DOHH2 (cell line): ENCODE data around the gene CLIP2.
"Not testable (repeated sequence)": the region's sequence is repeated elsewhere in the genome, so short reads cannot be mapped to it uniquely, and the experiment has no call there.

ENCODE experiments used
- H3F3A ChIP-seq: fragments of 200-600 bp; sonication (generic), shearing (Covaris generic); 2 replicates; pipeline ENCODE4 v1.6.0; 2016; ENCODE audit warnings: antibody characterized with exemption, mild to moderate bottlenecking; ENCODE audit not compliant: control insufficient read depth, insufficient read depth
- H3K27ac ChIP-seq: fragments of 200-600 bp; sonication (generic); 2 replicates; pipeline ENCODE4 v1.5.1; 2014; ENCODE audit warnings: low read depth, mild to moderate bottlenecking, low read length, moderate library complexity
- H3K27me3 ChIP-seq: fragments of 200-600 bp; sonication (generic); 2 replicates; pipeline ENCODE4 v1.6.1; 2014; ENCODE audit warnings: mild to moderate bottlenecking, low read length, mixed read lengths; ENCODE audit not compliant: control insufficient read depth
- H3K36me3 ChIP-seq: fragments of 200-600 bp; sonication (generic); 2 replicates; pipeline ENCODE4 v1.6.1; 2014; ENCODE audit warnings: mild to moderate bottlenecking, low read length, moderate library complexity, mixed read lengths; ENCODE audit not compliant: control insufficient read depth
- H3K4me1 ChIP-seq: fragments of 200-600 bp; sonication (generic); 2 replicates; pipeline ENCODE4 v1.6.1; 2014; ENCODE audit warnings: mild to moderate bottlenecking, low read length, mixed read lengths; ENCODE audit not compliant: control insufficient read depth
- H3K4me2 ChIP-seq: fragments of 200-600 bp; sonication (generic); 2 replicates; pipeline ENCODE4 v1.6.0; 2014; ENCODE audit warnings: mild to moderate bottlenecking, low read length, moderate library complexity
- H3K4me3 ChIP-seq: fragments of 200-600 bp; sonication (generic); 2 replicates; pipeline ENCODE4 v1.5.1; 2014; ENCODE audit warnings: mild to moderate bottlenecking, low read length, mixed read lengths
- H3K79me2 ChIP-seq: fragments of 200-600 bp; sonication (generic); 2 replicates; pipeline ENCODE4 v1.6.1; 2014; ENCODE audit warnings: mild to moderate bottlenecking, low read length, mixed read lengths; ENCODE audit not compliant: control insufficient read depth
- H3K9me2 ChIP-seq: fragments of 200-600 bp; sonication (generic); replicated peaks from 2 replicates; pipeline ENCODE4 v1.6.1; 2014; ENCODE audit warnings: mild to moderate bottlenecking, low read length, mixed read lengths; ENCODE audit not compliant: control insufficient read depth
- H3K9me3 ChIP-seq: fragments of 200-600 bp; sonication (generic); 2 replicates; pipeline ENCODE4 v1.6.1; 2014; ENCODE audit warnings: antibody characterized with exemption, low read length, mixed read lengths; ENCODE audit not compliant: control insufficient read depth, insufficient read depth
- H4K20me1 ChIP-seq: fragments of 200-600 bp; sonication (generic); 2 replicates; pipeline ENCODE4 v1.6.0; 2014; ENCODE audit warnings: low read depth, mild to moderate bottlenecking, antibody characterized with exemption, low read length, moderate library complexity; ENCODE audit not compliant: control insufficient read depth, insufficient read depth
- CTCF ChIP-seq: fragments of 200-600 bp; sonication (generic); IDR thresholded peaks from one replicate; pipeline ENCODE4 v1.5.1; 2014; ENCODE audit warnings: antibody characterized with exemption, mild to moderate bottlenecking, low read depth, low read length; ENCODE audit not compliant: poor library complexity, severe bottlenecking
- EZH2phosphoT487 ChIP-seq: fragments of 200-600 bp; sonication (generic); IDR thresholded peaks from 2 replicates; pipeline ENCODE4 v1.6.1; 2017; ENCODE audit warnings: borderline replicate concordance, mild to moderate bottlenecking, antibody characterized with exemption, low read length, moderate library complexity, mixed read lengths

CLIP2 gene

GRCh38 chr7:74409571-74409970 lies 120.4 kb downstream of the CLIP2 start:
- no peaks in the 10 kb centered on the region for H3K9me2 ChIP-seq
- no peaks in the 10 kb centered on the region for H4K20me1 ChIP-seq
- no peaks in the 10 kb centered on the region for H3K4me1 ChIP-seq
- H3K9me3 ChIP-seq = no peaks in the 10 kb centered on the region
- no peaks in the 10 kb centered on the region for H3F3A ChIP-seq
- no peaks in the 10 kb centered on the region for H3K27me3 ChIP-seq
- H3K79me2 ChIP-seq = no peaks in the 10 kb centered on the region
- H3K27ac ChIP-seq = no peak overlapping the region
- H3K36me3 ChIP-seq = no peaks in the 10 kb centered on the region
- H3K4me2 ChIP-seq = no peak overlapping the region
- no peak overlapping the region for H3K4me3 ChIP-seq
- no peak for TF ChIP-seq EZH2phosphoT487
- no peak for TF ChIP-seq CTCF

- Histone ChIP-seq H3K27me3 (no peaks in the 10 kb centered on the region), H3K27ac (no peak overlapping the region), H3K4me1 (no peaks in the 10 kb centered on the region), H3K9me2 (no peaks in the 10 kb centered on the region), H3K36me3 (no peaks in the 10 kb centered on the region), H4K20me1 (no peaks in the 10 kb centered on the region), H3K9me3 (no peaks in the 10 kb centered on the region), H3K79me2 (no peaks in the 10 kb centered on the region), H3F3A (no peaks in the 10 kb centered on the region), H3K4me3 (no peak overlapping the region), H3K4me2 (no peak overlapping the region)
- no peak for TF ChIP-seq EZH2phosphoT487
Observed at GRCh38 chr7:74410772-74411171, 121.6 kb downstream of the CLIP2 start.

- not testable (repeated sequence) for H3K4me3 ChIP-seq, H4K20me1 ChIP-seq, H3F3A ChIP-seq, H3K9me2 ChIP-seq, H3K4me2 ChIP-seq, H3K79me2 ChIP-seq, H3K9me3 ChIP-seq, H3K27me3 ChIP-seq, H3K27ac ChIP-seq, H3K36me3 ChIP-seq, H3K4me1 ChIP-seq
Observed at GRCh38 chr7:74411571-74411970, 122.4 kb downstream of the CLIP2 start.

DNA sequence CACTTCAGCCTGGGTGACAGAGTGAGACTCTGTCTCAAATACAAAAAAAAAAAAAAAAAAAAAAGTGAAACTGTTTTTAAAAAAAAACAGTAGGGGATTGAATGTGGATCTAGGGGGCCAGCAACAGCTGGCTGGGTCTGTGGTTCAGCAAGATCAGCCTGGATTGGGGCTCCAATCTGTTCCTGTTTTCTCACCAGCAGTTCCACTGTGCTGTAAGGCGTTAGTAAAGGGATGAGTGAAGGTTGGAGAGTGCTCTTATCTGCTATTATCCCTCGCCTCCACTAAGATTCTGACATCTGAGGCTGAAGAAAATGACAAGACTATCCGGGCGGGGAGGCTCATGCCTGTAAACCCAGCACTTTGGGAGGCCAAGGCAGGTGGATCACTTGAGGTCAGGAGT lies 122.8 kb downstream of the CLIP2 start:
- H3K27ac ChIP-seq = no peak overlapping the region

More for the DNA sequence above, 122.8 kb downstream of the CLIP2 start:
- no peaks in the 10 kb centered on the region for H3K9me2 ChIP-seq
- H3K27me3 ChIP-seq = no peaks in the 10 kb centered on the region
- H3F3A ChIP-seq = no peaks in the 10 kb centered on the region
- H3K4me1 ChIP-seq = peaks cover under 1% of the 10 kb centered on the region; the same call in 1 of the 2 replicates
- H3K4me3 ChIP-seq = no peak overlapping the region
- no peaks in the 10 kb centered on the region for H3K36me3 ChIP-seq
- H3K9me3 ChIP-seq = no peaks in the 10 kb centered on the region
- H4K20me1 ChIP-seq = no peaks in the 10 kb centered on the region
- no peak overlapping the region for H3K4me2 ChIP-seq
- H3K79me2 ChIP-seq = no peaks in the 10 kb centered on the region
- no peak for TF ChIP-seq CTCF
- no peak for TF ChIP-seq EZH2phosphoT487
